Glutamatergic neuron (in vitro differentiated cells): Measurements from ENCODE around the gene LAMA3. TPM values are rescaled to one million over a fixed set of nuclear protein-coding genes. Genes with fewer than 3 reads are reported as not detected.

Experiments
- DNase-seq: peaks from one replicate; pipeline ENCODE4 v3.0.0; 2022
- H3K27ac Mint-ChIP-seq: one replicate; pipeline ENCODE4 v1.8.0; 2020; ENCODE audit warnings: mild to moderate bottlenecking, mixed read lengths, inconsistent platforms; ENCODE audit not compliant: unreplicated experiment
- H3K27me3 Mint-ChIP-seq: one replicate; pipeline ENCODE4 v1.8.0; 2020; ENCODE audit warnings: mild to moderate bottlenecking, moderate library complexity, mixed read lengths, inconsistent platforms; ENCODE audit not compliant: unreplicated experiment
- H3K36me3 Mint-ChIP-seq: one replicate; pipeline ENCODE4 v1.8.0; 2020; ENCODE audit warnings: mild to moderate bottlenecking, mixed read lengths, inconsistent platforms; ENCODE audit not compliant: unreplicated experiment
- H3K4me1 Mint-ChIP-seq: one replicate; pipeline ENCODE4 v1.8.0; 2020; ENCODE audit warnings: mild to moderate bottlenecking, low read depth, mixed read lengths, inconsistent platforms; ENCODE audit not compliant: unreplicated experiment
- H3K4me3 Mint-ChIP-seq: one replicate; pipeline ENCODE4 v1.8.0; 2020; ENCODE audit warnings: mild to moderate bottlenecking, mixed read lengths, inconsistent platforms; ENCODE audit not compliant: unreplicated experiment
- H3K9me3 Mint-ChIP-seq: one replicate; pipeline ENCODE4 v1.8.0; 2020; ENCODE audit warnings: mild to moderate bottlenecking, moderate library complexity, mixed read lengths, inconsistent platforms; ENCODE audit not compliant: unreplicated experiment
- CTCF ChIP-seq: fragments of 200-600 bp; sonication (generic); IDR thresholded peaks from one replicate; pipeline ENCODE4 v1.5.0; 2021; ENCODE audit not compliant: partially characterized antibody, unreplicated experiment
- total RNA-seq: library from RNA; stranded (reverse); fragmentation: NEBNext Ultra II Directional; extraction: Animal tissue kit (Norgen Biotek cat#: 25700); gene quantifications from one replicate; pipeline ENCODE4 v1.2.1, GENCODE V29; 2021; ENCODE audit not compliant: unreplicated experiment

Gene LAMA3
- total RNA-seq, 1 donor from 2014 or later, result 2.1 TPM

- Mint-ChIP-seq H3K9me3 (no peaks in the 10 kb centered on the region), H3K36me3 (peaks cover 3% of the 10 kb centered on the region), H3K27me3 (no peaks in the 10 kb centered on the region), H3K27ac (no peak overlapping the region), H3K4me3 (no peak overlapping the region), H3K4me1 (no peaks in the 10 kb centered on the region)
- no peak for TF ChIP-seq CTCF
- no peak for DNase-seq
These were observed 214.7 kb downstream of the LAMA3 start for GRCh38 chr18:23903971-23904370.

- H3K9me3 Mint-ChIP-seq, result no peaks in the 10 kb centered on the region
- H3K4me1 Mint-ChIP-seq, result no peaks in the 10 kb centered on the region
These were observed 217.4 kb downstream of the LAMA3 start for GRCh38 chr18:23906658-23907057.

GRCh38 chr18:23908827-23909226, 219.6 kb downstream of the LAMA3 start:
- no peaks in the 10 kb centered on the region for H3K9me3 Mint-ChIP-seq
- no peak overlapping the region for H3K4me3 Mint-ChIP-seq
- H3K36me3 Mint-ChIP-seq, result peaks cover 3% of the 10 kb centered on the region
- TF ChIP-seq CTCF, result no peak
- no peak overlapping the region for H3K27ac Mint-ChIP-seq
- DNase-seq, result no peak
- H3K27me3 Mint-ChIP-seq, result no peaks in the 10 kb centered on the region
- H3K4me1 Mint-ChIP-seq, result no peaks in the 10 kb centered on the region

More at GRCh38 chr18:23906658-23907057, 217.4 kb downstream of the LAMA3 start:
- no peak for TF ChIP-seq CTCF
- H3K27ac Mint-ChIP-seq, result no peak overlapping the region
- no peaks in the 10 kb centered on the region for H3K27me3 Mint-ChIP-seq
- no peak overlapping the region for H3K4me3 Mint-ChIP-seq
- no peak for DNase-seq
- peaks cover 3% of the 10 kb centered on the region for H3K36me3 Mint-ChIP-seq

- Mint-ChIP-seq H3K4me1 (no peaks in the 10 kb centered on the region), H3K27ac (no peak overlapping the region), H3K9me3 (no peaks in the 10 kb centered on the region), H3K4me3 (no peak overlapping the region), H3K36me3 (peaks cover 3% of the 10 kb centered on the region), H3K27me3 (no peaks in the 10 kb centered on the region)
- TF ChIP-seq CTCF, result no peak
- no peak for DNase-seq
These were observed 220.8 kb downstream of the LAMA3 start for GRCh38 chr18:23910032-23910431.

- no peaks in the 10 kb centered on the region for H3K27me3 Mint-ChIP-seq
- no peak for DNase-seq
- peaks cover 3% of the 10 kb centered on the region for H3K36me3 Mint-ChIP-seq
- TF ChIP-seq CTCF, result no peak
- H3K9me3 Mint-ChIP-seq, result no peaks in the 10 kb centered on the region
- no peak overlapping the region for H3K4me3 Mint-ChIP-seq
- no peak overlapping the region for H3K27ac Mint-ChIP-seq
- H3K4me1 Mint-ChIP-seq, result no peaks in the 10 kb centered on the region
These were observed 223.1 kb downstream of the LAMA3 start for GRCh38 chr18:23912356-23912755.
